Measurements from ENCODE around the gene HMGCL.
A peak's percentile ranks its signal among the peaks of the same experiment; 100 is the strongest.

Gene HMGCL

GRCh38 chr1:23779826-23780371 lies 45.3 kb downstream of the HMGCL start:
- DNase-seq (ENCODE audit: low spot score) (no peak), FAIRE-seq (no peak)

- FAIRE-seq (no peak), DNase-seq (ENCODE audit: low spot score) (peak; percentile 96)
Observed at GRCh38 chr1:23777979-23778814, 47.0 kb downstream of the HMGCL start, which contains the start of gene PITHD1. Gene PITHD1 (plus strand): TSS chr1:23778418. CDS start chr1:23778516, 98 bp downstream.

GRCh38 chr1:23776217-23776616 lies 49.0 kb downstream of the HMGCL start:
- DNase-seq (ENCODE audit: low spot score), result no peak
- FAIRE-seq, result no peak

- no peak for DNase-seq (ENCODE audit: low spot score)
- no peak for FAIRE-seq
Observed at GRCh38 chr1:23774174-23774880, 50.9 kb downstream of the HMGCL start.

- no peak for FAIRE-seq
- no peak for DNase-seq (ENCODE audit: low spot score)
Observed at GRCh38 chr1:23772854-23773242, 52.4 kb downstream of the HMGCL start.

DNA sequence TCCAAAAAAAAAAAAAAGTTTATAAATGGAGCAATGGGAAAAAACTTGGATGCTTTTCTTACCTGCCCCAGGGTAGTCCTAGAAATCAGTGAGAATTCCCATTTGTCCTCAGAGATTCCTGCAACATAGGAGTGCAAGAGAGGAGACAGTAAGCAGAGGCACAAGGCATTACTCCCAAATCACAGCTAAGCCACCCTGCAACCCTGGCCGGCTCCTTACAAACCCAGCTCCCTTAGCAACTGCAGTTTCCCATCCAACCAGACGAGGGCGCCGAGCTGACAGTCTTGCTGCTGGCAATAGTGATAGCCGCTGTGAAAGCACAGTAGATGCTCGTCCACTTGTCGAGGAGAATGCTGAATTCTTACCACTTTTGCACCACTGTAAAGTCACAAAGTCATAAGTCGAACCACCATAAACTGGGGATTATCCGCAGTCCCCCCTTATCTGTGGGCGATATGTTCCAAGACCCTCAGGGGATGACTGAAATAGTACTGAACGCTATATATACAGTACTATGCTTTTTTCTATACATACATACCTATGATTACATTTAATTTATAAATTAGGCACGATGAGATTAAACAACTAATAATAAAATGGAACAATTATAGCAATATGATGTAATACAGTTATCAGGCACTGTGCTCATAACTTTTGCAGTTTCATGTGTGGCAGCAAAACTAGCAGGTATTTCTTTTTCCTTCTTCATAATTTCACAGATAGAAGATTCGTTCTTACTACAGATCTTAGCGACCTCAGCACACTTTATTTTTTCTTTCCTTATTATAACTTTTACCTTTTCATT lies 53.0 kb downstream of the HMGCL start:
- DNase-seq (ENCODE audit: low spot score) (peak; percentile 75), FAIRE-seq (peak; percentile 56)

GRCh38 chr1:23768733-23769132 lies 56.5 kb downstream of the HMGCL start:
- DNase-seq (ENCODE audit: low spot score), result no peak
- no peak for FAIRE-seq

- DNase-seq (ENCODE audit: low spot score) (no peak), FAIRE-seq (no peak)
Observed at GRCh38 chr1:23763041-23763577, 62.1 kb downstream of the HMGCL start.

DNA sequence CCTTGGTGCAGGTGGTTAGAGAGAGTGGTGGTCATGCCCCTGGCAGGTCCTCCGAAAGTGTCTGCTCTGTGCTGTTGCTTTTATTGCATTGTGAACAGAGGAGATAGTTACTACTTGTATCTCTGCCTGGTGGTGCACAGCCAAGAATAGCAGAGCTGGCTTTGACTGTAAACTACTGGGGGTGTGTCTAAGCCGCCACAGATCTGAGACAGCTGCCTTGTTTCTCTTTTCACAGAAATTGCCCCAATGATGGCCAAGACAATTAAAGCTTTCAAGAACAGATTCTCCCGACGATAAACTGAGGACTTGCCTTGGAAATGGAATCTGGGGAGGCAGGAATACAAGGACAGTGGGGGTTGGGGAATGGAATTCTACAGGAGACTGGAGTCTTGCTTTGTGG lies 66.0 kb downstream of the HMGCL start:
- DNase-seq (ENCODE audit: low spot score), result no peak
- no peak for FAIRE-seq

DNA sequence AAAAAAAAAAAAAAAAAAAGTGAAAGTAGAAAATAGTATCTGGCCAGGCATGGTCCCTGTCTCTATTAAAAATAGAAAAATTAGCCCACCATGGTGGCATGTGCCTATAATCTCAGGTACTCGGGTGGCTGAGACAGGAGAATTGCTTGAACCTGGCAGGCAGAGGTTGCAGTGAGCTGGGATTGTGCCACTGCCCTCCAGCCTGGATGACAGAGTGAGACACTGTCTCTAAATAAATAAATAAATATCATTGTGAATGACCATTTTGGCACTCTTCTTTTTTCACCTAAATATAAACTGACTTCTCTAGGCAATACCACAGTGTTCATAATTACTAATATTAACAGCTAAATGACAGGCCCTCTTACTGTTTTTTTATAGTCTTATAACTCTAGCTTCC lies 67.4 kb downstream of the HMGCL start:
- DNase-seq (ENCODE audit: low spot score) (no peak), FAIRE-seq (no peak)

DNA sequence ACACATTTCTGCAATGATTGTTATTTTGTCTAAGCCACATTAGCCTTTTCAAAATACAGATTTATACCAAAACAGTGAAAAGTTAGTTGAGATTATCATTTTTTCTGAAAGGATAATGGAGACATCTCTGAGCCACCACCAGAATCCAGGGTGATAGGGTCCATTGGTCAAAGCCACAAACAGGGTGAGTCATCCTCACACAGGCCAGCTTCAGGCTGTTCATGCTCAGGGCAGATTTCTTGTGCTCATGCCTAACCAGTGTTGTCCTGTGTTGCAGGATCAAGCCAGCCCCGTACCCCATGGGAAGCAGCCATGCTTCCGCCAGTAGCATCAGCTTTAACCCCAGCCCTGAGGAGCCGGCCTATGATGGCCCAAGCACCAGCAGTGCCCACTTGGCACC lies 68.6 kb downstream of the HMGCL start:
- FAIRE-seq (no peak), DNase-seq (ENCODE audit: low spot score) (no peak)

DNA sequence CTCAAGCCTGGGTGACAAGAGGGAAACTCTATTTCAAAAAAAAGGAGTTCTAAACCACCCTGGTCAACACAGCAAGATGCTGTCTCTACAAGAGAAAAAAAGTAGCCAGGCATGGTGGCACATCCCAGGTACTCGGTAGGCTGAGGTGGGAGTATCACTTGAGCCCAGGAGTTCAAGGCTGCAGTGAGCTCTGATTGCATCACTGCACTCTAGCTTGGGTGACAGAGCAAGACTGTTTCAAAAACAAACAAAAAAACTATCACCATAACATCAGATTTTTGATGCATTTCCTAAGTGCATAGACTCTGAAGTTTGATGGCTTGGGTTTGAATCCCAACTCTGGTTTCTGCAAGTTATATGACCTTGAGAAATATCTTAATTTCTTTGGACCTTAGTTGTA lies 72.3 kb downstream of the HMGCL start:
- FAIRE-seq (no peak), DNase-seq (ENCODE audit: low spot score) (no peak)

All from urothelium cell line (cell line).